GM18502 (cell line): ENCODE data around the gene POU2F1.

Experiments used
- ATAC-seq: cut with Tn5 transposase; IDR thresholded peaks from one replicate; pipeline ENCODE4 v1.9.1; 2021; ENCODE audit warnings: mild to moderate bottlenecking; ENCODE audit not compliant: unreplicated experiment, poor library complexity

Gene POU2F1

DNA sequence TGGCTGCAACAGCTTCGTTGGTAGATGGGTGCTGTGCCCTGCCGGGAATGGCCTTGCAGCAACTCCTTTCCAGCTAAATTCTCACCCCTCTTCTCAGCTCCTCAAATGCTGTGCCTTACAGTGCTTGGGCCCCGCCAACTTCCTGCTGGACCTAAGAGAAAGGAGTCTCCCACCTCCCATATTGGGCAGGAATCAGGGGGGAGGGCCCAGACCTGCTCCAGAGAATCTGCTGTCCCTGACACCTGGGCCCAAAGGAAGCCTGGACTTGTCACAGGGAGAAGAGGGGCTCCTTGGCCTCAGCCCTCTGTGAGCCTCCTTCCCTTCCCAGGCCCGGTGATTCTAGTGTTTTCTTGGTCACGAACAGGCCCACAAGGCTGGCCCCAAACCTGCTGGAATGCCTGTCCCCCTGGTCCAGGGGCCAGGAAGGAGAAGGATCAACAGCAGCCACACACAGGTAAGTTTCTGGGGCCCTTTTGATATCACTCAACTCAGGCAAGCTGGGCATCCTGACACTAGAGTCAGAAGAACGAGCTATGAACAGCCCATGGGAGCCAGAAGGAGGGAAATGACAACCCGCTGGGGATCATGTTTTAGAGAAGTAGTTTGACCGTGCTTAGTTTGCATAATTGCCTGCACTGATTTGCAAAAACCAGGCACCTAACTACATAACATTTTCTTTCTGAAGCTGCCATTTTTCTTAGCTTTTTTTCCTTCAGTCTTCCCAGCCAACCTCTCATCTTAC, 211.4 kb downstream of the POU2F1 start:
- no peak for ATAC-seq

DNA sequence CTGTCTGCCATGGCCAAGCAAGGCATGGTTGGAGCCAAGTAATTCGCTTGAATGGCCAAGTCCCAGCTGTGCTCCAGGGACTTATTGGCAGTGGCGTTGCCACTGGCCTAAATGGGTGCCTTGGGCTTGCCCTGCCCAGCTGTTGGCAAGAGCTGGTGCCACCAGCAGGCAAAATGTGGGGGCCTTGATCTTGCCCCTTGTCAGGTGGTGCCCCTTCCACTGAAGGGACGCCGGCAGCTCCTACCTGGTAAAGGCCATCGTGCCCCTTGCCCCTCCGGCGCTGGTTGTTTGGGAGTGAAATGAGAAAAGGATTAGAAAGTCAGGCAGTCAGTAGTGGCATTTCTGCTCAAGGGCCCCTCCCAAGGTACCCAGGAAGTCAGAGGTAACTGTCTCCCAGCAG, 212.1 kb downstream of the POU2F1 start:
- no peak for ATAC-seq

DNA sequence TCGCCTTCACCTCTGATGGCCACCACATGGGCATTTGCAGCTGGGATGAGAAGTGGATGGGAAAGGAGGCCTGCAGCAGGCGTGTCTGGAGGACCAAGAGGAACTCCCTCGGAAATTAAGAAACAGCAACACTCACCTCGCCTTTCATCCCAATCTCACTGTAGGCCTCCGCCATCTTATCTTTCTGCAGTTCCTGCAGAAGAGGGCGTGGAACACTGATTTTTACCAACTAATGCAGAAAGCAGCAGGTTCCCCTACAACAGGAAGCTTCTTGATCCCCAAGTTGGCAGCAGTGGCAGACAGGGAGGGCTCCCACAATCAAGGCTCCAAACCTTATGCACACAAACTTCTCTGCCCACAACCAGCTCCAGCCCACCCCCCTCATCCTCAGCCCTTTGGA, 213.2 kb downstream of the POU2F1 start:
- ATAC-seq, result no peak

DNA sequence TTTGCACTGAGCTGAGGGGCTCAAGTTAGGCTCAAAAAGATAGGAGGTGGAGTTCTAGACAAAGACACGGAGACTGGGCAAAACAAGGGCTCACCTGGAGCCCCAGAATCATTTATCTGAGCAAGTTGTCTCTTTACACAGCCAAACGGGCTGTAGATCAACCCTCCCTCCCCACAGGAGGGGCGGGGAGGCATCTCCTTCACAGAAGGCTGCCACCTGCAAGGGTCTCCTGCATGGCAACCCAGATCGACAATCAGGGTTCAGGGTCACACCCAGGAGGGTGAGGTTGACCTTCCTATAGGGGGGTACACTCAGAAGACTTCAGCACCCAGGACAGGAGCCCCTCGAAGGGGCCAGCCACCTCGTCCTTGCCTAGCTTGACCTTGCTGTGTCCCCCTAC, 213.6 kb downstream of the POU2F1 start:
- ATAC-seq, result no peak

DNA sequence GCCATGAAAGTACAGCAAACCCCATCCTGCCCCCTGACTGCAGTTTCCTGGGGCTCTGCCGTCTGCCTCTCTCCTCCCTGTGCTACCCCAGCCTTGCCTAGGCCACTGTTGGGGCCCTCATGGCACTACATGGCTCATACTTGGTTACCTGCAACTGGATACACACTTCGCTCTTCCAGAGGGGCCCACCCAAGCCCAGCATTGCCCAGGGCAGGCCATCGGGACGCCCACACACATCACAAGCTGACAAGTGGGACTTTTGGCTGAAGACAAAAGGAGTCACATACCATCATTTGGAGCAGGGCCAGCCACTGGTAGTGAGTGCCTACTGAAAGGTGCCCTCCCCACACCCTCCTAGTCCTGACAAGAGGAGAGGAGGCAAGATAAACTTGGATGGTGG, 214.8 kb downstream of the POU2F1 start:
- ATAC-seq, result no peak

DNA sequence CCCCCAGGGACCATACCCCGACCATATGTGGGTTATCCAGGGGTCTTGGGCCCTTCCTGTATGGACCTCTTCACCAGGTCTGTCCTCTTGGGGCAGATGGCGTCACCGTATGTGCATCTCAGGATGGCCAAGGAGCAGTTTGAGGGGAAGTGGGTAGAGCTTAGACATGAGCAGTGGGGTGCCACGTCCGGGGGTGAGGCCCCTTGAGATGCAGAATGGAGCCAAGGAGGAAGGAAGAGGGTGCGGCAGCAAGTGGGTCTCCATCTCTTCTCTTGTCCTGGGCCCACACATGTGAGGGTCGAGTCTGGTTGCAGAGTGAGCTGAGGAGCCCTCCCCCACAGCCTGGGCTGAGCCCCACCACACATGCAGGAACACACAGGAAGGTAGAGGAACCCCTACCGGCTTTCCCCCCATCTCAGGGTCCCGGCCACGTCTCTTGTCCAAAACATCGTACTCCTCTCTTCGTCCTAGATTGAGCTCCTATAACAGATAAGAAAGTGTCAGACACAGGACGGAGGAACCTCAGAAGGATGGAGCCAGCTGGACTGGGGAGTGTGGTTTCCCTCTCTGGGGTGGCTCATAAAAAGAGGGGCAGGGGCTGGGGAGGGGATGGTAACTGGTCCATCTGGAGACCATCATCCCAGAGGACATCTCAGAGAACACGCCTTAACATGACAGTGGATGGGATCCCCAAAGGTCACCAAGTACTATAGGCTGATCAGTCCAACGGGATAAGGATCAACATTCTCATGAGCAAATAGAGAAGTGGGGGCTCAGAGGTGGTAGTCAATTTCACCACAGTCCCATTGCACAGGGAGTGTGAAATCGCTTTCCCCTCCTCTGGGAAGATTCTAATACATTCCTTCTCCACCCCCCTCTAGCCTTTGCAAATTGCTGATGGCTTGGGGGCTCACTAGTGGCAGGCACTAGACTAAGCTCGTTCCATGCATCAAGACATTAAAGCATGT, 217.8 kb downstream of the POU2F1 start:
- ATAC-seq, result no peak

DNA sequence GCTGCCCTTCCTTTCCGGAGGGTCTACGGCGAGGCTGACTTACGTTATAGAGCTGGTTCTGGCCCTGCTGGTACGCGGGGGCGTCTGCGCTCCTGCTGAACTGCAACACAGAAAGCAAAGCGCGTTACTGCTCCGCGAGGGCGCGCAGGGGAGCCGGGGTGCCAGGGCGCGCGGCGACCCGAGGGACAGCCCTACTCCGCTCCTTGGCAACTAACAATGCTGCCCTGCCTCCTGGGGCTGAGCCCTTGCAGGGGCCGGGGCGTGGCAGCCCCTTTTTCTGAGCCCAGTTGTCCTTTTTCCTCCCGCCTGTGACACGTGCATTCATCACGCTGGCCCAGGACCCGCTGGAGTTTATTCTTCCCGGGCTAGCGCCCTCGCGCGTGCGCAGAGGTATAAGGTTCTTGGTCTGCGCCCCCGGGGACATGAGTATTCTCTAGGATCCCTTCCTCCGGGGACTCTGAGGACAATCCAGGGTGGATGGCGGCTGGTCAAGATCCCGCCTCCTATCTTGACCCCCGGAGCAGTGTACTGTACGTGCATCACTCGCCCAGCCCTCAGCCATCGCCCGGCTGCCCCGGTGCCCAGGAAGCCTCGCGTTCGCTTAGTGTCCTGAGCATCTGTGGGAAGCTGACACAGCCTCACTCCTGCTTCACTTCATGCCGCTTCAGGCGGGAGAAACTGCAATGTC, 218.8 kb downstream of the POU2F1 start:
- peak; percentile 43 for ATAC-seq

DNA sequence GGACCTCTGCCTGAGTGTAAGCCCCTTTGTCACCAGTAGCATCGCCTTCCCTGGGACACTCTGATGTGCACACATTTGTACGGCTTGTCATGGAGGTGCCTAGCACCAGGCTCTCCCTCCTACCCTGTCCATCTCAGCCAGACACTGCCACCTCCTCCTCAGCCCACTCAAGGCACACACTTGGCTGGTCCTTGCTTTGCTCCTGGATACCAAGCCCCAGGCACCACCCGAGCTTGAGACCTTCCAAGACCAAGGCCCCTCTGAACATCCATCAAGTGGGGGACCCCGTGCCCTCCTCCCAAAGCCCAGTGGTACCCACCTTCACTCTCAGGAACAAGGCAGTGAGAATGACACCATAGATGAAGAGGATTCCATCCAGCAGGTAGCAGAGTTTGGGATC, 219.7 kb downstream of the POU2F1 start:
- ATAC-seq, result no peak

DNA sequence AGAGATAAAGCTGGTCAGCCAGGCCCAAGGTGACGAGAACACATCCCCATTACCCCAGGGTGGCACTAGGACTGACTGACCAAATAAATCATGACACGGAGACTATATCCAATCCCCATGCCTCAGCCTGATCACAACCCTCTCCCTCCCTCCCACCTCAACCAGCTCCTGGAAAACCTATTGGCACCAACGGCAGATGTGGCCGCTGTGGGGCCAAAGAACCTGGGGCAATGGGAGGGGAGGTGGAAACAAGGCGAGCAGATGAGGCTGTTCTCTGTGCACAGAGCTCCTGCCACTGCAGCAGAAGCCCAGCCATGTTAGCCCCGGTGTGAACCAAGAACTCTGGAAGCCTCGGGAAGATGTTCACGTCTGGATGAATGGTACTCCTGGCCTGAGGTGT, 220.1 kb downstream of the POU2F1 start:
- ATAC-seq, result no peak

DNA sequence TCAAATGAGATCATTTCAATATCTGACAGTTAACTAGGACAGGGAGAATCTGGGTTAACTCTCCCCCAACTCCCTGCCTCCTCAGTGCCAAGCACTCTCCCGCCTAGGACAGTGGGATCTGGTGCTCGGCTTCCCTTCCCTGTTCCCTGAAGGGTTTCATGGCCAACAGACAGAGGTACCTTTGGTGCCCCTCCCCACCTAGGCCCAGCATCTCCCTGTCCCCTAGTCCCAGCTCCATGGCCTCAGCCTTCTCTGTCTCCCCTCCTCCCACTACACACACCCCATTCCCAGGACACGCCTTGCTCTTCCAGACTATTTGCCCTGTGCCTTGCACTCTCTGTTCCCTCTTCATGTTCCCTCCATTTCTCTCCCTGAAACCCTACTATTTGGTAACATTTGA, 220.5 kb downstream of the POU2F1 start:
- ATAC-seq, result no peak

DNA sequence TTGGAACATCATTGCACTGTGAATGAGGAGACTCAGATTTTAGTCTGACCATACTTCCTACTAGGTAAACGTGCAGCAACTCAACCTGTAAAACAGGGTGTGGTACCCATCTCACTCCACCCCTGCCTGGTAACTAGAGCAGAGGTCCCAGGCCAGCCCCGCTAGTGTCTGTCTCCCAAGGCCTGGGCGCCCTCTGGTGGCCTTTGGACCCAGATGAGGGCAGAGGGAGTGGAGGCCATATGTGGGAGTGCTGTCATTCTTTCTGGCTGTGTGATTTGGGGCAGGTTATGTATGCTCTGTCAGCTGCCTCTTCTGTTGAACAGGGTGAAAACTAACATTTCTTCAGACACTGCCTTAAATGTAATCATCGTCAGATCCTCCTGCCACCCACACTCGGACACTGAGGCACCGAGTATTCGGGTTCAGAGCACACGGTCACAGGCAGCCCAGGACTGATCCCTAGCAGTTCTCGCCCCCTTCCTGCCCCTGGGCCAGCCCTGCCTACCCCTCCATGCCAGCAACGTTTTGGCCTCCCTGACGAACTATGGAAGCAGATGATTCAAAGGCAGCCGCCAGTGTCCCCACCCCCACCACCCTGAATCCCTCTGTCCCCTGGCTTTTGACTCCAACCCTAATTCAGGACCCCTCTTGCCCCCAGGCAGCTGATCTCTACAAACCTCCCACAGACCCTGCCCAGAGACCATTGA, 221.6 kb downstream of the POU2F1 start:
- ATAC-seq, result peak; percentile 92

DNA sequence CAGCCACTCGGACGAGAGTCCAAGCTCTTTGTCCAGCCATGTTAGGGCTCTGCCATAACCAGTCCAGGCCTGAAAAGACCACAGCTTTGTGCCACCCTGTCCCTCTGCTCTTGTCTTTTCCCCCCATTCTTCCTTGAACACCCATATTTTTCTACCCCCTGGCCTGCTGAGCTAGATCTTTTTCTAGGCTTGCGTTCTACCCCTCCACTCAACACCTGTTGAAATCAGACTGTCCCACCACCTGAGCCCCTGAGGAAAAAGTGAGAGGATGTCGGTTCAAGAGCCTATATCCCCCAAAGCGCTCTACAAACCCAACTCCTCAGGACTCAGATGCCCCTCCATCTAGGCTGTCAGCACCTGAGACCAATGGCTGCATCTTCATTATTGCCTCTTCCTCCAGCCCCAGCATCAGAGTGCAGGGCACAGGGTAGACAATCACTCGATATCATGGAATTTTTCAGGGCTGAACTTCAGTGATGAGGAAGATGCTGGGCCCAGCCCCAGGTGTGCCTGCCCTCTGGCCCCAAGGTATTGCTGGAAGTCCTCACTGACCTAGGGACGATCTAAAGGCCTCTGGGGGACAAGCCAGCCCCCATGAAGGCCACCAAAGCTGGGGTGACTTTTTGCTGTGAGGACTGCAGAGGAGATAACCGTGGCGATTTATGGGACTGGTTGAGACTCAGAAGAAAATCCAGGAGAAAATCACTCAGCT, 222.3 kb downstream of the POU2F1 start:
- no peak for ATAC-seq

DNA sequence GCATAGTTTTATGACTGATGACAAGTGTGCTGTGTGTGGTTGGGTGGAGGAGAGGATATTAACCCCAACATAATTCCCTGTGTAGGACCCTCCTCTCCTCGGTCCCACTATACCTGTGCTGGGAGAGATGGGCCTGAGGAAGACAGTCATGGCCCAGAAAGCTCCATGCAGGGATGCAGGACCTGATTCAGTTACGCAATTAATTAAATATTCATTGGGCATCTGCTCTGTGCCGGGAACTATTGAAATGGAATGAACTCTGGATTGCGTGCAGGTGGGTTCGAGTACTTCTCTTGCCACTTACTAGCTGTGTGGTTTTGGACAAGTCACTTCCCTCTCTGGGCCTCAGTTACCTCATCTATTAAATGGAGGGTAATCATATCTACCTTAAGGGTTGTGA, 223.1 kb downstream of the POU2F1 start:
- ATAC-seq, result no peak

DNA sequence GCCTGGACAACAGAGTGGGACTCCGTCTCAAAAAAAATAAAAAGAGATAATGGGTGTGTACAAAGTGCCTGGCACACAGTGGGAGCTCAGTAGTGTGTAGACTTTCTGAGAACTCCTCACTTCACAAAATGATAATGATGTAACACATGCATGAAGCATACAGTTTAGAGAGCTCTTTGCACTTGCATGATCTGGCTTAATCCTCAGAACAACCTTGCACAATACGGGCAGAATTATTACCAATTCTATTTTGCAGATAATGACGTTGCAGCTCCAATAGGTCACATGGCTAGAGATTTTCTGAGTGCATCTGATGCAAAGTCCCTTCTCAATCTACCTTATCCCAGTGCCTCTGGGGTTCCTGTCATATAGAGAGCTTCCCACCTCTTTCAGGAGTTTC, 226.3 kb downstream of the POU2F1 start:
- ATAC-seq, result no peak

DNA sequence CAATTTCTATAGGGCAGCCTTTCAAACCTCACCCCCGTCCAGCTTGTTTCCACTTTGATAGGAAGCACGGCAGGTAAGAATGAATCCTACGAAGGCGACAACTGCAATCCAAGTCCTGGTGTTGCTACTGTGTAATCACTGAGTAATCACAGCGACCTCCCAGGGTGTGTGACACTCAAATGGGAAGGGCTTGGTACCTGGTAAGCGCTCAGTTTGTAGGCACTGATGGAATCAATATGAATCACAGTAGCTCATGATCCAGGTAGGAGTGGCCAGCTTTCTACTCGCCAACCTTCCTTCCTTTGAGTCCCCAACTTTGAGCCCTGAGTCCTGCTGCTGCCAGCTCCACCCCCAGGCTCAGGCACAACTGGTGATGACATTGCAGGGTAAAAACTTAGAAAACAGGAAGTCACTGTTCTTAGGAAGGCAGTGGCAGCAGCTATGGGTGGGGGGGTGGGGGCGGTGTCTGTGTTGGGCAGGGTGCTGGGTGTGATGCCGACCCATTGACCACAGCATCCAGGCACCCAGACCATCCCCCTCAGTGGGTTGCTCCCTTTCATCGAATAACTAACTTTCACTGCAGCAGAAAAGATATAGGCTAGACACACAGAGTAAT, 226.9 kb downstream of the POU2F1 start:
- peak; percentile 89 for ATAC-seq

DNA sequence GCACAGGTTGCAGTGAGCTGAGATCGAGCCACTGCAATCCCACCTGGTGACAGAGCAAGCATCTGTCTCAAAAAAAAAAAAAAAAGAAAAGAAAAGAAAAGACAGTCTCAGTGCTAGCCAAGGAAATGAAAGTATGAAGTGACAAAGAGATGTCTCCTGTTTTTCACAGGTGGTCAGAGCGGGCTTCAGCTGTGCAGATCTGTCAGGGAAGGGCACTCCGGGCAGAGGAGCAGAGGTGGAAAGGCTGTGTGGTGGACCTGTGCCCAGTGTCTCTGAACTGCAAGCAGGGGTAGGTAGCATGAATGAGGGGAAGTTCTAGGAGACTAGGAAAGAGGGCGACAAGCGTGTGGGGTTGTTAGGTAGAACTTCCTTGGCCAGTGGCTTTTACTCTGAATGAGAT, 230.2 kb downstream of the POU2F1 start:
- ATAC-seq, result no peak

DNA sequence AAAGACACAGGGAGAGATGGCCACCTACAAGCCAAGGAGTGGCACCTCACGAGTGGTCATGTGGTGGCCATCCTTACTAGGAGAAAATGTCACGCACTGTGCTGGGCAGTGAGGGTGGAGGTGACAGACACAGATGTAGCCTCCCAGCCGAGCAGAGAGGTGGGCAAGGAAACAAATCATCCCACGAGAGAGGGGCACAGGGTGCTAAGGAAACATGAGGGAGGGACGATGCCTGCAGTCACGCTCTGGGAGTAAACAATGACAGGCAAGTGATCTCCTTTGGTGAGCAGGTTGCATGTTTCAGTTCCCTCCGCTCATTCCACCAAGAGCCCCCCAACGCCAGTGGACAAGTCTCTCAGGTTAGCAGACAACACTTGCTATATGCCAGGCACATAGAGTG, 231.8 kb downstream of the POU2F1 start:
- ATAC-seq, result no peak

DNA sequence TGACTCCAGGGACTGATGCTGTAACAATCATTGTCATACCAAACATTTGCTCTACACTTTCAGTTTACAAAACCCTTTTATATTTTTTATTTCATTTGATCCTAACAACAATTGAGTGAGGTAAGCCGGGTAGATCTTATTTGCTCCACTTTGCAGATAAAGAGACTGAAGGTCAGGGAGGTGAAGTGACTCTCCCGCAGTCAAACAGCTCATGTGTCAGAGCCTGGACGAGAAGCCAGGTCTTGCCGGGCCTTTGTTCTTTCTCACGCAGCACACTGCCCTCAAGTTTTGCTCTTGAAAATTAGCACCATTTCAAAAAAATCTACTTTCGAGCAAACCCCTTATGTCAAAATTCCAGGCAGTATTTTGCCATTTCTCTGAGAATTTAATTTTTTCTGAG, 232.4 kb downstream of the POU2F1 start:
- no peak for ATAC-seq

DNA sequence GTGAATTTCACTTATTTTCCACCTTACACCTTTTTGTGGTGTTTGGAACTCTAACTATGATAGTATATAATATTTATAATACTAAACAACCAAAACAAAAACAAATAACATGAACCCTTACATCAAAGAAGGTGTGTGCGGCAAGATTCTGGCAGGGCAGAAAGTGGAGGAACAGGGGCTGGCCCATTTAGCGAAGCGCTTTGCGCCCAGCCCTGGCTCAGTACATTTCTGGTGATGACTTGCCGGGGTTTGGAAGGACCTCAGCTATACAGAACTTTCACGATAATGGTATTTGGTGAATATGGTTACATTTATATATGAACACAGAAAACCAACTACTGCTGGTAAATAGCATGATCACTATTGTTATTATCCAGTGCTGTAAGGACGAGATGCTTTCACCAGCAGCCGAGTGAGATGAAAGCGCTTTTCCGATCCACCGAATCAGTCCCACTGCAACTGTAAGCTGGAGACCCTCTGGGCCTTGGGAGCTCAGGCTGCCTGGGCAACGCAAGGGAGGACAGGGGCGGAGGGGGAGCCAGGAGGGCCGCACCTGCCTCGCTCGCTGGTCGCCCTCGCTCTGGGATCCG, 233.7 kb downstream of the POU2F1 start:
- no peak for ATAC-seq
